Fibroblast of peridontal ligament (primary cell): ENCODE data around the gene ACSS1.

Experiments
- DNase-seq: peaks from one replicate; pipeline ENCODE4 v3.0.0-alpha.2; 2010; ENCODE audit errors: extremely low read depth

The ACSS1 gene

DNA sequence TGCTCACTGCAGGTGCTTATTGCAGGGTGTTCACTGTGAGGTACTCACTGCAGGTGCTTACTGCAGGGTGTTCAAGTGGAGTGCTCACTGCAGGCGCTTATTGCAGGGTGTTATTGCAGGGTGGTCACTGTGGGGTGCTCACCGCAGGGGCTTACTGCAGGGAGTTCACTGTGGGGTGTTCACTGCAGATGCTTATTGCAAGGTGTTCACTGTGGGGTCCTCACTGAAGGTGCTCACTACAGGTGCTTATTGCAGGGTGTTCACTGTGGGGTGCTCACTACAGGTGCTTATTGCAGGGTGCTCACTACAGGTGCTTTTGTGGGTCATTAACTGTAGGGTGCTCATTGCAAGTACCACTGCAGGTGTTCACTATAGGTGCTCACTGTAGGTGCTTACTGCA, 85.6 kb downstream of the ACSS1 start:
- DNase-seq: no peak

GRCh38 chr20:24971376-24972101, 86.4 kb downstream of the ACSS1 start:
- no peak for DNase-seq

GRCh38 chr20:24970754-24971153, 87.2 kb downstream of the ACSS1 start:
- DNase-seq: no peak

- DNase-seq: no peak
Observed at GRCh38 chr20:24970030-24970553, 87.8 kb downstream of the ACSS1 start.

DNA sequence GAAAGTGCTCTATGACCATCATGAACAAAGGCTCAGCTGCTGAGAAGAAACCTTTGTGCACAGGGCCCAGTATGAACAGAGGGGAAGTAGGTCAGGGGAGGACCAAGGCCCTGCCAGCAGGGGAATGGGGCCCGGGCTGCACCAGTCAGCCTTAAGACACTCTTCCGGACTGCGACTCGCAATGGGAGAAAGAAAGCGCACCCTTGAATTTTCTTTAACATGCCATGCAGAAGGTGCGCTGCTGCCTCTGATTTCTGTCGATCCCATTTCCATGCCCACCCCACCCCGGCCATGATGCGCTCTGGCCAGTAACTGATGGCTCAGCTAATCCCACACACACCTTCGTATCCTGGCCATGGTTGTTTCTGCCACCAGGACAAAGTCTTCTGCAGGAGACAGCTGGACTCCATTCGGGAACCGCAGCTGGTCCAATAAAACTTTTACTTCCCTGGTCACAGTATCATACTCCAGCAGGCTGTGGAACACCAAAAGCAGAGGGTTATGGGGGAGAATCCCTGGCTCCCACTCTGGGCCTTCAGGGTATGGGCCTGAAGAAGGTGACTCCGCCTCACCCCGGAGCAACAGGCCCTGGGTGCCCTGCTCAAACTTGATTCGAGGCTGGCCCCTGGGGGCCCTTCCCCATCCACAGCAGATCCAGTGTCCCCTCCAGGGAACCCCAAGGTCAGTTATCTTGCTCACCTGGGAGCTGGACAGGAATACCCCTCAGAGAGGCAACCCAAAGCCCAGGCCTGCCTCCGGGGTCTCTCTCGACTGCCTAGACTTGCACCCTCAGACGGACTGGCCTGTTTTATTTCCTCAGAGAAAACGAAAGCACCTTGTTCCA, 88.5 kb downstream of the ACSS1 start:
- no peak for DNase-seq

DNA sequence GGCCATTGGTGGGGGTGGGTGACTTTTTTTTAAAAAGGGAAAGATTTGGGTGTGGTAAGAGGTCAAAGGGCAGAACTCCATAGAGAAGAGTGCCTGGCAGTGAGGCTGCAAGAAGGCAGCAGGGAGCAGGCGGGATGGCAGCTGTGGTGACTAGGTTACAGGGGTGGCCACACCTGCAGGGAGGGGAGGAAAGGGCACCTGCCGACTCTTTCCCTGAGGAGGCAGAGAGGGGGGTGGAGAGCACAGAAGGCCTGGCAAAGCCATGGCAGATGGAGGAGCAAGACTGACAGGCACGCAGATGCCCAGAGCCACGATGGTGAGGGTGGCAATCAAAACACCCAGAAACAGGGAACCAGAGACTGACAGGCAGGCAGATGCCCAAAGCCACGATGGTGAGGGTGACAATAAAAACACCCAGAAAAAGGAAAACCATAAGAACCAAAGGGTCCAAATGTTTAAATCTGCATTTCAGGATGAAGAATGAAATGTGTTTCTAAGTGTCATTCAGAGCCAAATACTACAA, 89.6 kb downstream of the ACSS1 start:
- no peak for DNase-seq

DNA sequence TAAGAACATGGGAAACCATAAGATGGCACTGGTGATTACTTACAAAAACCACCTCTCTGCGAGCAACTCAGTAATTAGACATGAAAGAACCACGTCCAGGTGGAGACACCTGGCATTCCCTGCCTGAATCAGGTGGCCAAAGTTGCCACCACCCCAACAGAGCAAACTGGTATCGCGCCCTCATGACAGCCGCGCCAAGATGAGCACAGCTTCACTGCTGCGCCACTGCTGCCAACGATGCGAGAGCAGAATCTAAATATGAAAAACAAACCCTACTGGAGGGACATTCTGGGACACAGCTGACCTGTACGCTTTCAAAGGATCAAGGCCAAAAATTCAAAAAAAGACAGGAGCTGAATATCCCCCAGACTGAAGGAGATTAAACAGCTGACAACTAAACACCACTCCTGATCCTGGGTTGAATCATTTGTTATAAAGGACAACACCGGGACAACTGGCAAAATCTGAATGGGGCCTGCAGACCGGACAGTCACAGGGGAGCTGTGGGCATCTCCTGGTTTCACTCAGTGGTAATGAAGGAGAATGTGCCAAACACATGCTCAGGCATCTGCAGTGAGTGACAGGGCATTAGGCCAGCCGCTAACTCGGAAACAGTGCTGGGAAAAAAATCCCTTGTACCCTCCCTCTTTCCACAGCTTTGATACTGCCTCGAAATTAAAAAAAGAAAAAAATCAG, 91.5 kb downstream of the ACSS1 start:
- no peak for DNase-seq

GRCh38 chr20:24965065-24965919, 92.6 kb downstream of the ACSS1 start:
- no peak for DNase-seq

GRCh38 chr20:24964506-24964840, 93.5 kb downstream of the ACSS1 start:
- no peak for DNase-seq

DNA sequence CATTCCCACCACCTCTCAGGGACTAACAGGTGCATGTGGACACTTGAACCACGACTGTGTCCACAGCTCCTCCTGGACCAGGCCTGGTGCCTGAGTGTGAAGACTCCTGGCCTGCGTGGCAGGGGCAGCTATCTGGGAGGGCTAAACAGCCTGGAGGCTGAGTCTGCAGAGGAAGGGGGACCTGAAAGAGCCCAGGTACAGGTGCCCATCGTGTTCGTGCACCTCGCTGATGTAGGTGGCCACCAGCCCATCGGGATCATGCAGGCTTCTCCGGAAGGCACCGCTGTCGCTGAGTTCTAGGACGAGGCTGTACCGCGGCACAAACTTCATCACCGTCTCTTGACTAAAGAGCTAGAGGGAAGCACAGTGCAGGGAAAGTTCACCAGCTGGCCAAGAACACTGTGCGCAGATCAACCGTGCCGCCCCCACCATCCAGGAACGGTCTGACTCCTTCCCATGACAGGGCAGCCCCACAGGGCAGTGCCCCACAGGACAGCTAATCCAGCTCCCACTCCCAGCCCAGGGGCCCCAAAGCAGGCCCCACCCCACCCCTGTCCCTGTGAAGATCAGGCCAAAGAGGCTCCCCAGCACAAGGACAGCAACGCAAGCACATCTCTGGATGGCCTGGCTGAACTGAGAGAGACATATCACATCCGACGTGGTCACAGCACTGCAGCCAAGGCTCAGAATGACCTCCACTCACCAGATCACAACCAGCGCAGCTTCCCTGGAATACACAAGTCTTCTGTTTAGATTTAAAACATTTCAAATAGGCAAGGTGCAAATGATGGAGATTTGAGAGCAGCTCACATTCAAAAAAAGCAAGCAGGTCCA, 94.0 kb downstream of the ACSS1 start:
- no peak for DNase-seq

- no peak for DNase-seq
Observed at GRCh38 chr20:24962510-24962909, 95.4 kb downstream of the ACSS1 start.

- DNase-seq: no peak
Observed at GRCh38 chr20:24962182-24962492, 95.8 kb downstream of the ACSS1 start.

DNA sequence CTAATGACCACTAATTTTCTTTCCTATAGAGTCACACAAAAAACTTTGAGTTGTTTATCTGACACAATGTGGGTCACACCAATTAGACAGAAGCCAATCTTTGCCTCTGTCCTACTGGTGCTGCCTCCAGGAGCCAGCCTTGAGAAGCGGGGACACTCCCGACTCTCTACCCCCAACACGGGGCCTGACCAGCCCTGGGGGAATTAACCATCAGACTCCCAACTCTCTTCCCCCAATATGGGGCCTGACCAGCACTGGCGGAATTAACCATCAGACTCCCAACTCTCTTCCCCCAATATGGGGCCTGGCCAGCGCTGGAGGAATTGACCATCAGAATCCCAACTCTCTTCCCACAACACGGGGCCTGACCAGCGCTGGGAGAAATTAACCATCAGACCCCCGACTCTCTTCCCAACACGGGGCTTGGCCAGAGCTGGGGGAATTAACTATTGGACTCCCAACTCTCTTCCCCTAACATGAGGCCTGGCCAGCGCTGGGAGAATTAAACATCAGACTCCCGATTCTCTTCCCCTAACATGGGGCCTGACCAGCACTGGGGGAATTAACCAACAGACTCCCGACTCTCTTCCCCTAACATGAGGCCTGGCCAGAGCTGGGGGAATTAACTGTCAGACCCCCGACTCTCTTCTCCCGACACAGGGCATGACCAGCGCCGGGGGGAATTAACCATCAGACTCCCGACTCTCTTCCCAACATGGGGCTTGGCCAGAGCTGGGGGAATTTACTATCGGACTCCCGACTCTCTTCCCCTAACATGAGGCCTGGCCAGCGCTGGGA, 96.4 kb downstream of the ACSS1 start:
- no peak for DNase-seq

DNA sequence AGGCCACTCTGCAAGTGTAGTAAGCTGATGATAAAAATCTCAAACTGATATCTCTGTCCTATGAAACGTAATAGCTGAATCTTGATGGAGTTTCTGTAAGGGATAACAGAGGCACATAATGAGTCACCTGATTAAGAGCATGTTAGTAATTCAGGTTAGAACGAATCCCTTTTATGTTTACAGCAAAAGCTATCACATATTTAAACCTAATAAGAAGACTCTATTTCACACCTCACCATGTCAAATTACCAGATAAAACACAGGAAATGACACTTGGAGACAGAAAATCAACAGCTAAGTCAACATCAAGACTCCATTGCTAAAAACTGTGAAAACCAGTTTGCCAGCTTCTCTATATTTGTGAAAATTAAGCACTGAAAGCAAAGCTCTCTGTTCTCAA, 97.1 kb downstream of the ACSS1 start:
- no peak for DNase-seq

GRCh38 chr20:24960302-24960801, 97.6 kb downstream of the ACSS1 start:
- DNase-seq: no peak

GRCh38 chr20:24959591-24960301, 98.2 kb downstream of the ACSS1 start:
- no peak for DNase-seq

DNA sequence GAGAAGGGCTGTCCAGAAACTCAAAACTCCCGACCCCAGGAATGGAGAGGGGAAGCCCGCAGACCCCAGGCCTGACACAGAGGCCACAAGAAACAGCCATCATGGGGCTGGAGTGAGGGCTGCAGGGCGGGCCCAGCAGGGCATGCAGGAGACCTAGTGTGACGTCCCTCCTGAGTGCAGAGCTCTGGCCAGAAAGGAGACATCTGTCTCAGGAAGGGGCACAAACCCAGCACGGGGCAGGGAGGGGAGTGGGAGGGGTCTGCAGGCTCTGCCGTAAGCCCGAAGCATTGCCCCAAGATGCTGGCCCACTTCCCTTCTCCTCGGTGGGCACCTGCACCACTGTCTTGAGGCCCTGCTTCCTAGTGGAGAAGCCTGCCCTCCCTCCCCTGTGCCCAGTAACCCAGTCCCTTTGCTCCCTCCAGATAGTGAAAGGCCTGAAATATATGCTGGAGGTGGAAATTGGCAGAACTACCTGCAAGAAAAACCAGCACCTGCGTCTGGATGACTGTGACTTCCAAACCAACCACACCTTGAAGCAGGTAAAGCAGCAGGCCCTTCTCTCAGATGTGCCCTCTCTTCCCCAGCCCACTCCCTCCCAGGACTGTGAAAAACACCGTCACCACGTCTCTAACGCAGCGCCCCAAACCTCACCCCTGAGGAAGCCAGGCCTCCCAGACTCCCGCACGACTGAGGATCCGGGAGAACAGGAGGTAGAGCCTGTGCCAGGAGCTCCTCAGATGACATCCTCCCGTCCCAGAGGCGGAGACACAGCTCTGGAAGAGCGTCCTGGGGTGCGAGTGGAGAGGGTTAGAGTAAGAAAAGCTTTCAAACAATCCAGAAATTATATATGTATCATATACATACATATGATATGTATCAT, 99.2 kb downstream of the ACSS1 start:
- DNase-seq: no peak
